GM12892 (cell line): ENCODE measurements around the gene RBM39.
A peak's percentile ranks its signal among the peaks of the same experiment; 100 is the strongest.
"Not testable (repeated sequence)": the region's sequence is repeated elsewhere in the genome, so short reads cannot be mapped to it uniquely, and the experiment has no call there.

Source experiments
- DNase-seq: peaks from one replicate; pipeline ENCODE4 v3.0.0; 2011; ENCODE audit not compliant: insufficient read length
- FAIRE-seq: peaks from 2 replicates; lab custom pipeline; 2011; peaks lifted over from hg19 to GRCh38; lab: Jason Lieb, UNC
- POLR2A ChIP-seq: IDR thresholded peaks from 2 replicates; pipeline ENCODE4 v1.6.1; 2011; ENCODE audit warnings: low read depth, low read length, control low read depth
- POLR2AphosphoS5 ChIP-seq: IDR thresholded peaks from 2 replicates; pipeline ENCODE4 v1.6.1; 2011; ENCODE audit warnings: low read depth, low read length, control low read depth
- TAF1 ChIP-seq: IDR thresholded peaks from 2 replicates; pipeline ENCODE4 v1.6.1; 2011; ENCODE audit warnings: low read depth, mild to moderate bottlenecking, control low read depth, low read length, borderline replicate concordance

Gene RBM39

DNA sequence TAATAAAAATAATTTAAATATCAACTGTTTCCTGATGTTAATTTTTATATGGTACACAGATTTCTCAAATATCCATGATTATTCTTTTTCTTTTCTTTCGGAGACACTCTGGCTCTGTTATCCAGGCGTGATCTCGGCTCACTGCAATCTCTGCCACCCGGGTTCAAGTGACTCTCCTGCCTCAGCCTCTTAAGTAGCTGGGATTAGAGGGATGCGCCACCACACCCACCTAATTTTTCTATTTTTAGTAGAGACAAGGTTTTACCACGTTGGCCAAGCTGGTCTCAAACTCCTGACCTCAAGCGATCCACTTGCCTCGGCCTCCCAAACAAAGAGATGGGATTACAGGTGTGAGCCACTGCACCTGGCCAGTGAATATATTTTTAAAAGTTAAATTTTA lies 22.3 kb downstream of the RBM39 start:
- no peak for DNase-seq
- no peak for TF ChIP-seq POLR2A
- TF ChIP-seq TAF1, result no peak
- no peak for TF ChIP-seq POLR2AphosphoS5
- no peak for FAIRE-seq

- TF ChIP-seq POLR2AphosphoS5 (no peak; the same call in 1 of the 2 replicates), TAF1 (no peak), POLR2A (no peak)
- no peak for DNase-seq
- no peak for FAIRE-seq
Observed at GRCh38 chr20:35718972-35719635, 23.0 kb downstream of the RBM39 start.

DNA sequence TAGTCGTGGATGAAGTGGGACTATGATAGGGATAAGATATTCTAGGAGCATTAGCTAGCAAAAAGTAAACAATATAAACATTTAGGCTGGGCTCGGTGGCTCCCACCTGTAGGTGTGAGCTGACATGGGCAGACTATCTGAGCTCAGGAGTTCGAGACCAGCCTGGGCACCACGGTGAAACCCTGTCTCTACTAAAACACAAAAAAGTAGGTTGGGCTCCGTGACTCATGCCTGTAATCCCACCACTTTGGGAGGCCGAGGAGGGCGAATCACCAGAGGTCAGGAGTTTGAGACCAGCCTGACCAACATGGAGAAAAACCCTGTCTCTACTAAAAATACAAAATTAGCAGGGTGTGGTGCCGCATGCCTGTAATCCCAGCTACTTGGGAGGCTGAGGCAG lies 23.7 kb downstream of the RBM39 start:
- not testable (repeated sequence) for DNase-seq, FAIRE-seq
- 0 out of 2 replicates have a peak, but pooled peaks have one; percentile 25 for TF ChIP-seq POLR2AphosphoS5

DNA sequence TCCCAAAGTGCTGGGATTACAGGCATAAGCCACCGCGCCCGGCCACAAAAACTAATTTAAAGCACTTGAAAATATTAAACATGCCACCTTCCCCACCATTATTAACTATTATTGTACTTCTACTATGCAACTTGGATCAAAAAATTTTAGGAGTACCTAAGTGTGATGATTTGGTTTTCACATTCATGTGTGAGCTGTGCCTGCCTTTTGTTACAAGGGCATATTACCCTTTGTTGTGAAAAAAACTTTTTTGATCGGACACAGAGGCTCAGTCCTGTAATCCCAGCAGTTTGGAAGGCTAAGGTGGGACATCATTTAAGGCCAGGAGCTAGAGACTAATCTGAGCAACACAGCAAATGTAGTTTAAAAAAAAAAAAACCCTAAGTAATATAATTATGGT lies 25.7 kb downstream of the RBM39 start:
- no peak for TF ChIP-seq POLR2A
- no peak for TF ChIP-seq TAF1
- no peak for TF ChIP-seq POLR2AphosphoS5
- DNase-seq (no peak), FAIRE-seq (no peak)

DNA sequence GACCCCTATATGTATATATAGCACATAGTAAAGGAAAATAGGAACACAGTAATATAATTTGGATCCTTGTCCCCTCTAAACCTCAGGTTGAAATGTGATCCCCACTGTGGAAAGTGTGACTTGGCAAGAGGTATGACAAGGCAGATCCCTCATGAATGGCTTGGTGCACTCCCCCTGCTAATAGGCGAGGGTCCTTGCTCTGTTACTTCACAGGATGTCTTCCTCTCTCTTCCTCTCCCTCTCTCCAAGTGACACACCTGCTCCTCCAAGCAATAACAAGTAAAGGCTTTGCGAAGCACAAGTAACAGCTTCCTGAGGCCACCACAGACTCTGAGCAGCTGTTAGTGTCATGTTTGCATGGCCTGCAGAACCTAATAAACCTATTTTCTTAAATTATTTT lies 26.4 kb downstream of the RBM39 start:
- FAIRE-seq, result no peak
- no peak for DNase-seq
- TF ChIP-seq POLR2AphosphoS5 (peak; percentile 48; the same call in 1 of the 2 replicates), POLR2A (no peak)

GRCh38 chr20:35714127-35714526 lies 27.9 kb downstream of the RBM39 start:
- FAIRE-seq (no peak), DNase-seq (no peak)
- no peak for TF ChIP-seq POLR2A
- no peak for TF ChIP-seq POLR2AphosphoS5
- no peak for TF ChIP-seq TAF1

GRCh38 chr20:35713120-35713519 lies 28.9 kb downstream of the RBM39 start:
- TF ChIP-seq POLR2AphosphoS5, result peak; percentile 26; the same call in 1 of the 2 replicates
- FAIRE-seq, DNase-seq: not testable (repeated sequence)

- FAIRE-seq (no peak), DNase-seq (no peak)
- no peak for TF ChIP-seq POLR2AphosphoS5
- no peak for TF ChIP-seq TAF1
- TF ChIP-seq POLR2A, result no peak
Observed at GRCh38 chr20:35711588-35712209, 30.4 kb downstream of the RBM39 start.

DNA sequence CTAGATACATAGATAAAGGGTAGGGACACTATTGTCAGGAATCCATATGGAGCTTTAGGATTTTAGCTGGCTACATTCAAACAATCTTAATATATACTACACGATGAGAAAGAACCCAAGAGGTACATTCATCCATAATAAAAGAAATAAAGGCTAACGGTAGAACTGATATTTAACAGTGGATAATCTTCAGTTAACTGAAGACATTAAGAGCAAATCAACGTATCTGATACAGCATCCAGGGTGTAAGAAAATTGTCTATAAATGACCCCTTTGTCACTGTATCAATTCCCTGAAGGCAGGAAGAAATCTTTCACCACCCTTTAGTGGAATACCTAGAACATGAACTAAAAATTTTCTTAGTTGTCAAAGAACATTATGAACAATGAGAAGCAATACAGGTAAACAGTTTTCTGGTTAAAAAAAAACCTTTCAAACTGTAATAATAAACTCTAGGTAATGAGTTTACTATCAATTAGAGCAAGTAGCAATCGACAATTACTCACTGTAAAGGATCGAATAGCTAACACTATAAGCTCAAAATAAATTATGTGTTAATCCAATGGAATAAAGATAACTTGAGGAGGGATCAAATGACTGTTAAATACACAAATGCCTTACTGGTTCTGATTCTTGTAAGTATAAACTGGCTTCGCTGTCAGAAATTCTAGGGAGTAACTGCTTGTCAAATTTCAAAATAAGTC lies 31.0 kb downstream of the RBM39 start:
- DNase-seq (no peak), FAIRE-seq (no peak)
- TF ChIP-seq TAF1 (no peak), POLR2AphosphoS5 (no peak), POLR2A (no peak)

DNA sequence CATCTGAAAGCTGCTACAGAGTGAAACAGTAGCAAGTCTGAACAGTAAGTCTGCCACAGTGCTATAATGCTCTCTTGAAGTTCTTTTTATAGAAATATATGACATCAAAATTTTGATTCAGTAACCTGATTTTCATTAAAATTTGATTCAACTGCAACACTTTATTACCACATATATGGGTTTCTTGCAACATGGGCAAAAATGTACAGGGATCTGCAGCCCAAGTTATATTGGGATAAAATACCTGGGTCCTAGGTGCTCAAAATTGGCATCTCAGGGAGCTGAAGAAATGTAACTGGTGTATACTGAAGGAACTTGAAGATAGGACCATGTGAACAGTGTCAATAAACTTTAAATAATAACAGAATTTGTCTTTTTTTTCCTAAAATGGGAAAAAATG lies 32.0 kb downstream of the RBM39 start:
- FAIRE-seq, result no peak
- TF ChIP-seq POLR2AphosphoS5 (0 out of 2 replicates have a peak, but pooled peaks have one; percentile 19), POLR2A (no peak)
- no peak for DNase-seq

DNA sequence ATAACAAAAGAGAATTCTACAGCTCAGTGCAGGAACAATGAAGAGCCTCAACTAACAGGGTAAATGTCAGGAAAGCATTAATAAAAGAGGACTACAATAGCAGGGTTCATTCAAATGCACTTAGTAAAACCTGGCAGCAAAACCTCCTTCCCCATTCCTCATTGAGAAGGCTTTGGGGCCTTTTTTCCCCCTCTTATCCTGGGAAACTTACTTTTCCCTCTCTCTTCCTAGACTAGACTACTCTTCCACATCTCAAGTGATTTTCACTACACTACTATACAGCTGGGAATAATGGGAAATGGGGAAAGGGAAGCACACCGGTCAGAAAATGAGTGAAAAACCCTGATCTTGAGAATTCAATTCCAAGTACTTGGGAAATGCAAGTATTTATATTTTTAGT lies 32.8 kb downstream of the RBM39 start:
- TF ChIP-seq TAF1, result no peak
- peak; percentile 77 for TF ChIP-seq POLR2AphosphoS5
- peak; percentile 65 for TF ChIP-seq POLR2A
- FAIRE-seq, result no peak

GRCh38 chr20:35708502-35708901 lies 33.6 kb downstream of the RBM39 start:
- FAIRE-seq (no peak), DNase-seq (no peak)
- TF ChIP-seq TAF1 (no peak), POLR2A (no peak), POLR2AphosphoS5 (no peak)

More for the DNA sequence above, 32.8 kb downstream of the RBM39 start:
- DNase-seq, result no peak

GRCh38 chr20:35706591-35707529 lies 35.2 kb downstream of the RBM39 start:
- not testable (repeated sequence) for DNase-seq, FAIRE-seq
